ENCODE results near the gene PET117. TPM values are rescaled to one million over a fixed set of nuclear protein-coding genes. Genes with fewer than 3 reads are reported as not detected.

The PET117 gene
- total and polyA plus RNA-seq, 2 donors (not counting 3 experiments of a cell fraction or from before 2014, with no cell fraction given) = 4.6 to 11.4 TPM

- Histone ChIP-seq H3K79me2 (ENCODE audit: control insufficient read depth, insufficient read depth, low read length) (peaks cover 21% of the 10 kb centered on the region), H3K27ac (ENCODE audit: insufficient read depth, low read depth, low read length) (peak overlapping the region; percentile 60), H2AFZ (ENCODE audit: low read depth, low read length) (peak overlapping the region; percentile 96), H3K36me3 (ENCODE audit: control insufficient read depth in 2 of 2, extremely low read depth in 1 of 2, insufficient read depth in 2 of 2, low read length in 2 of 2) (peaks cover 3 to 6% of the 10 kb centered on the region in 2 experiments), H3K27me3 (ENCODE audit: control insufficient read depth in 2 of 2, insufficient read depth in 2 of 2, low read length in 2 of 2) (peaks cover 3 to 4% of the 10 kb centered on the region in 2 experiments), H3K4me2 (ENCODE audit: insufficient read depth, low read length) (peak overlapping the region; percentile 95), H3K9me3 (replicated peaks; ENCODE audit: control insufficient read depth, insufficient read depth, low read length) (no peaks in the 10 kb centered on the region), H3K4me3 (replicated peaks in 1 of 3; ENCODE audit: insufficient read depth in 1 of 3, low read depth in 1 of 3, low read length in 3 of 3) (peak overlapping the region; percentile 73 to 86 (median 81)), H3K4me1 (ENCODE audit: control insufficient read depth, extremely low read depth, insufficient read depth, low read length) (peaks cover 11% of the 10 kb centered on the region), H4K20me1 (replicated peaks; ENCODE audit: control insufficient read depth, extremely low read depth, insufficient read depth, low read length) (no peaks in the 10 kb centered on the region), H3K9me1 (replicated peaks; ENCODE audit: control insufficient read depth, extremely low read depth, insufficient read depth, low read length) (no peaks in the 10 kb centered on the region), H3K9ac (replicated peaks; ENCODE audit: extremely low read depth, insufficient read depth, low read length) (peak overlapping the region; percentile 74)
- TF ChIP-seq CTCF (IDR thresholded peaks at IDR 0.05; ENCODE audit: extremely low read depth in 1 of 2, insufficient read depth in 1 of 2, low read depth in 1 of 2, low read length in 2 of 2) = no peak
- no peak for TF ChIP-seq POLR2A (IDR thresholded peaks at IDR 0.05; ENCODE audit: low read depth, low read length)
- no peak for TF ChIP-seq POLR2AphosphoS5 (IDR thresholded peaks at IDR 0.05; ENCODE audit: insufficient read depth, low read depth, low read length)
- TF ChIP-seq JUN (IDR thresholded peaks at IDR 0.05; ENCODE audit: borderline replicate concordance, insufficient read depth, insufficient read length, low read depth) = no peak
- TF ChIP-seq MYC (IDR thresholded peaks at IDR 0.05; ENCODE audit: low read depth, low read length) = no peak
- TF ChIP-seq EZH2 (IDR thresholded peaks at IDR 0.05; ENCODE audit: borderline replicate concordance, low read depth, low read length, severe bottlenecking) = no peak
- TF ChIP-seq FOS (IDR thresholded peaks at IDR 0.05; ENCODE audit: borderline replicate concordance, insufficient read depth, low read length) = no peak
- no peak for TF ChIP-seq MAX (IDR thresholded peaks at IDR 0.05; ENCODE audit: insufficient read depth, insufficient read length)
- no peak for TF ChIP-seq GATA2 (IDR thresholded peaks at IDR 0.05; ENCODE audit: insufficient read depth, insufficient read length, low read depth, low read length)
- intact Hi-C loops (cut with micrococcal nuclease) (loop anchor here (5.0 to 10.0 kb wide), 4 partner anchors 84 to 449 kb away; partner anchors contain the start of genes DTD1, DZANK1, MGME1 and POLR3F), dilution Hi-C loops (cut with MboI; ENCODE audit: extremely low pct_ligation_motif_present, low sequenced_read_pairs) (no loop called here)
- DNase-seq (ENCODE audit: low read depth, low spot score) (no peak), FAIRE-seq (no peak)
- no TSS peak for BruUV-seq (replicated peaks)
- ChIA-PET CTCF (interaction anchor here (0.8 to 1.2 kb wide), 3 partner anchors 9 to 1490 kb away, joined by 3 read pairs; no protein-coding TSS in a partner anchor), POLR2A (interaction anchor here (0.6 to 0.8 kb wide), 3 partner anchors 87 to 485 kb away, joined by 3 to 5 read pairs (median 3); partner anchors contain the start of gene RRBP1)
Measured at GRCh38 chr20:18138266-18138582, 561 bp downstream of the PET117 start.

All from endothelial cell of umbilical vein (primary cell).